Stimulated activated effector memory CD8-positive, alpha-beta T cell treated with anti-CD3 and anti-CD28 coated beads, Interleukin-12 subunit alpha, Interleukin-12 subunit beta, amount 100 ng/mL, for 72 hours (primary cell): Measurements from ENCODE around the gene NPW.
"Not testable (repeated sequence)": the region's sequence is repeated elsewhere in the genome, so short reads cannot be mapped to it uniquely, and the experiment has no call there.

Experiments used
- ATAC-seq: fragments of 150-1000 bp; cut with Tn5 transposase; 2 replicates; pipeline ENCODE4 v1.10.0; 2021
- DNase-seq, 2 donors: peaks; one replicate each; pipeline ENCODE4 v3.0.0; 2021 to 2022; ENCODE audit warnings: low spot score in 2 of 2
- H3K27ac Mint-ChIP-seq: one replicate; pipeline ENCODE4 v1.8.0; 2022; ENCODE audit warnings: mild to moderate bottlenecking, mixed read lengths
- H3K36me3 Mint-ChIP-seq: one replicate; pipeline ENCODE4 v1.8.0; 2022; ENCODE audit warnings: mild to moderate bottlenecking, mixed read lengths
- H3K4me1 Mint-ChIP-seq: one replicate; pipeline ENCODE4 v1.8.0; 2022; ENCODE audit warnings: mixed read lengths
- H3K4me3 Mint-ChIP-seq: one replicate; pipeline ENCODE4 v1.8.0; 2022; ENCODE audit warnings: mild to moderate bottlenecking, mixed read lengths
- H3K9me3 Mint-ChIP-seq: one replicate; pipeline ENCODE4 v1.8.0; 2022; ENCODE audit warnings: mixed read lengths

Gene NPW

DNA sequence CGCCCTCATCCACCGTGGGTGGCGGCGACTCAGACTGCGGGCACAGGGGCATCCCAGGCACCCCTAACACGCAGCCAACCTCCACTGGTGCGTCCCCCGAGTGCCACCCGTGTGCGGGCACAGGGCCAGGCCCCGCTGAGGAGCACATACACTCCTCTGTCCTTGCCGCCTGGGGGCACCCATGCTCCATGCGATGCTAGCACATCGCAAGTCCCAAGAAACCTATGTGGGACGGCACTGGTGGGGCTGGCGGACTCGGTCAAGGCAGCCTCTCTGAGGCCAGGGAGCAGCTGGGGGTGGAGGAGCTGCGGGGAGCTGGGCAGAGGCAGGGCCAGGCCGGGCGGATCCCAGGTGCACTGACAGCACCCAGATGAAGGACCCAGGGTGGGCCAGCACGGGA, 13.9 kb upstream of the NPW start:
- H3K27ac Mint-ChIP-seq = peak overlapping the region; percentile 93
- ATAC-seq (no peak), DNase-seq (no peak)
- H3K4me1 Mint-ChIP-seq = peaks cover 50% of the 10 kb centered on the region
- H3K4me3 Mint-ChIP-seq = peak overlapping the region; percentile 87
- peaks cover 61% of the 10 kb centered on the region for H3K36me3 Mint-ChIP-seq
- no peaks in the 10 kb centered on the region for H3K9me3 Mint-ChIP-seq

DNA sequence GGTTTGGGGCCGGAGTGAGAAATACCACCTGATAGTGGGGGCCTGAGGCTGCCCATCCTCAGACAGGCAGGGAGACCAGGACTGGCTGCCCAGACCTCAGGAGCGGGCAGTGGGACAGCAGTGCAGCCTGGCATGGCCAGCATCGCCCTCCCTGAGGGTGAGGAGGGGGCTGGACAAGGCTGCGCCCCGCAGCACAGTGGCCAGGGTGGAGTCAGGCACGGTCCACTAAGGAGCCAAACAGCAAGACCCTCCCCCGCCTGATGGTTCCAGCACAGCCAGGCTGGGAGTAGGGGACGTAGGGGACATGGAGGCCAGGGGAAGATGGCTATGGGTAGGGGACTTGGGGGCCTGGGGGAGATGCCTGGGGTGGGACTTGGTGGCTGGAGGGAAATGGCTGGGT, 13.3 kb upstream of the NPW start:
- Mint-ChIP-seq H3K4me1 (peaks cover 50% of the 10 kb centered on the region), H3K9me3 (no peaks in the 10 kb centered on the region), H3K27ac (peak overlapping the region; percentile 93), H3K36me3 (peaks cover 54% of the 10 kb centered on the region), H3K4me3 (peak overlapping the region; percentile 87)
- DNase-seq (no peak), ATAC-seq (no peak)

DNA sequence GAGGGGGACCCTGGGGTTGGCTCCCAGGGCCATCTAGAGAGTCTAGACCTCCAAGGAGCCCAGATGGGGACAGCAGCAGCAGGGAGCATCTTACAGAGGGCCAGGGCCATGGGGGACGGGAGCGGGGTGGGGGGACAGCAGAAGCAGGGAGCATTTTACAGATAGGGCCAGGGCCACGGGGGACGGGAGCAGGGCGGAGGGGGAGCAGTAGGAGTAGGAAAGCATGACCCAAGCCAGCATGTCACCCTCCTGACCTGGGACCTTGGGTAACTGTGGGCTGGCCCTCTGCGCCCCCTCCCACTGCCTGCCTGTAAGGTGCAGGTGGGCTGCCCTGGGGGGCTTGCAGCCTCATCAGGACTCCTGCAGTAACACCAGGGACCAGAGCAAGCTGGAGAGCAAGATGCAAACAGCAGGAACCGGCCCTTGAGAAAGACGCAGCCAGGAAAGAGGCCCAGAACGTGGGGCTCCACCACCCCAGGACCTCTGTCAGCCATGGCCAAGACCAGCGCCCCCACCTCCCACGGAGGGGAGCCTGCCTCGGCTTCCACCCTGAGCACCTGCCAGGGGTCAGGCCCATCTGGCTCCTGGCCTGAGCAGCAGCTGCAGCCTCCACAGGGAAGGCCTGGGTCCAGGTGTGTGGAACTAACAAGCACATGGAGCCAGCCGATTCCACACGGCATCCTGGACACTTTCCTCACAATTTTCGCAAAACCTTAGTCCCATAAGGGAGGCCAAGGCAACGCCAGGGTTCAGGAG, 12.3 kb upstream of the NPW start:
- Mint-ChIP-seq H3K9me3 (no peaks in the 10 kb centered on the region), H3K4me3 (peak overlapping the region; percentile 87), H3K36me3 (peaks cover 48% of the 10 kb centered on the region), H3K4me1 (peaks cover 50% of the 10 kb centered on the region), H3K27ac (peak overlapping the region; percentile 93)
- DNase-seq = no peak
- ATAC-seq = no peak

DNA sequence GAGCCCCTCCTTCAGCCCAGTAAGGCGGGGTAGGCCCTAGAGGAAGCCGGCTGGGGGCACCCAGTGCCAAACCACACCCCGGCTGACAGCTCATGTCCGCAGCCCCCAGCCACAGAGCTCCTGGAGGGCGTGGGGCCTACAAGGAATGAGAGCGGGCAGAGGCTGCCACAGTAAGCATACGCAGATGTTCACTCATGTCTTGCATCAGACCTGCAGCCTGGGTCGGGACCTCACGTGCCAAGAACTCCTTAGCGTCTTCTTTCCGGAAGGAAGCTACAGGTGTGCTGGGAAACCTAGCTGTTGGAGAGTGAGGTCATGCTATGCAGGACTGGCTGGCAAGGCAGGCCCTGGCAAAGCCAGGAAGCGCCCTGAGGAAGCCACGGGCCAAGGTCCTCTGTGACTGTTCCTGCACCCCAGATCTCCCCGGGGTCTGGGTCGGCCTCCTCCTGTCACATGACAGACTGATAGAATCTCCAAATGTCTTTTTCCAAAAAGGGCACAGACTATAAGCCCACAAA, 11.5 kb upstream of the NPW start:
- ATAC-seq (no peak), DNase-seq (no peak)
- Mint-ChIP-seq H3K4me3 (peak overlapping the region; percentile 87), H3K27ac (peak overlapping the region; percentile 93), H3K36me3 (peaks cover 39% of the 10 kb centered on the region), H3K9me3 (no peaks in the 10 kb centered on the region), H3K4me1 (peaks cover 50% of the 10 kb centered on the region)

DNA sequence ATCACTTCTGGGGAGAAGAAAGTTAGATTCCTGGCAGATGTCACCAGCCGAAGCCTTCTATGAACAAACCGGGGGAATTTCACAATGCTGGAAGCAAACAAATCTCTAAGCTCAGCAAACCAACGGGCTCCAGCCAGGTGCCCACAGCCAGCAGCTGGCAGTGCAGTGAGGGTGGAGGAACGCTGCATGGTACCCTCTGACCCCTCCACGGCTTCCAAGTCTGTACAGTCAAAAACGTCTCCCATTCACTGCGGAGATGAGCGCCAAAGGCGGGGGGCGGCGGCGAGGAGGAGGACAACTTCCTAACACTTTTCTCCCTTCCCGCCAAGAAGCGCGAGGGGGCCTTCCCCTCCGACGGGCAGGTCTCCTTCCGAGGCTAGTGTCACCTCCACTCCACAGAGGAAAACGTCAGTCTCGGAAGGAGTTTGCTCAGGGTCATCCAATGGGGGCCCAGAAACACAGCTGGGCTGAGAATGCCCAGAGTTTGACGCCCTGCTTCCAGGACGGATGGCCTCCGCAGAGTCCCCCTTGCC, 10.9 kb upstream of the NPW start:
- Mint-ChIP-seq H3K4me1 (peaks cover 50% of the 10 kb centered on the region), H3K27ac (peak overlapping the region; percentile 93)
- no peak for DNase-seq

DNA sequence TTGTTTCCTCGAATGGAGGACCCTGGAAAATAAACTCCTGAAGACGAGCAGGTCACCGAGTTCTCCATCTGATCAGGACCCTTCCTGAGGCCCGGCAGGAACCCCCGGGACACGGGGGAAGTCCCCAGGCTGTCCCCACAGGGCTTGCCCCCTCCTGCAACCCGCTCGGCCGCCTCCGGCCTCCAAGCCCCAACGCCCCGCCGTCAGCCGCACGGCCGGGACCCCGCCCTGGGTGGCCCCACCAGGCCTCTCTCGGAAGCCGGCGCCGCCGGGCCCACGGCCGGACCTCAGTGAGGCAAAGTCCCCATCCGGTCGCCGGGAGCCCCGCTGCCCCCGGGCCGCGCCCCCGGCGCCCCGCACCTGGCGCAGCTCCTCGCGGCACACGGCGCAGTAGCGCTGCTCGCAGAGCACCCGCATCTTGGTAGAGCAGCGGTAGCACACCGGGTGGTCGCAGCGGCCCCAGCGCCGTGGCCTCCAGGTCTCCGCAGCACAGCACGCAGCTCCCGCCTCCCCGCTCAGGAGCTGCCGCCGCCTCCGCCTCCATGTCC, 10.3 kb upstream of the NPW start:
- H3K36me3 Mint-ChIP-seq = peaks cover 33% of the 10 kb centered on the region
- H3K27ac Mint-ChIP-seq = peak overlapping the region; percentile 93
- no peak for DNase-seq
- peak; percentile 58 for ATAC-seq
- peak overlapping the region; percentile 87 for H3K4me3 Mint-ChIP-seq
- peaks cover 46% of the 10 kb centered on the region for H3K4me1 Mint-ChIP-seq
- no peaks in the 10 kb centered on the region for H3K9me3 Mint-ChIP-seq

More for the DNA sequence above, 10.9 kb upstream of the NPW start:
- Mint-ChIP-seq H3K4me3 (peak overlapping the region; percentile 87), H3K9me3 (no peaks in the 10 kb centered on the region), H3K36me3 (peaks cover 33% of the 10 kb centered on the region)
- ATAC-seq = peak; percentile 3

DNA sequence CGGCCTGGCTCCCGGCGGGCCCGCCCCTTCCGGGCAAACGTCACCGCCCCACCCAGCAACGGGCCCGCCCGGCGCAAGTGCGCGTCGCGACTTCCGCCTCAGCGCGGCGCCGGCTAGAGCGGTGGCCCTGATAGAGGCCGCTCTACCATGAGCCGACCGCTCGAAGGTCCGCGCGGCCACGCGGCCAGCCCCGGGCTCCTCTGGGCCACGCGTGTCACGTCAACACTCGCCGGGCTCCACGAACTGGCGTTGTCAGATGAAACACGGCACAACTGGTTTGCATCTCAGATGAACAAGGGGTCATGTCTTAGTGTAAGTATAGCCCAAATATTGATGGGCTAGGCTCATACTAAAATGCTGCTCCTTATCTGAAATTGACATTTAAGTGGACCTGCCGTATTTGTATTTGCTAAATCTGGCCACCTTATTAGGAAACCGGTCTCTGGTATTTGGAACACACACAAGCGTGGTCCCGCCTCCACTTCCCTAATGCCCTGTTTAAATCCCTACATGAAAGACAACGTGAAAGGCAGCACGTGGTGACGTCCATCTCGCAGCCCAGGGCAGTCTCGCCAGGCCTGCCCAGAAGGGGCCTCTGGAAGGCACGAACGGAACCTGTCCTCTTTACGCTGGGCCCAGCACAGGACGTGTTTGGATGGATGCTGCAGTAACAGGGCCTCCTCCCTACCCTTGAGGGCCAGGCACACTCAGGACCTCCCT, 9.6 kb upstream of the NPW start, which contains the start of gene ZNF598:
TSS of gene ZNF598 (minus strand) at position 31 of the 720 bp plus-strand sequence.
- DNase-seq = peak; percentile 72 to 83
- Mint-ChIP-seq H3K9me3 (no peaks in the 10 kb centered on the region), H3K4me3 (peak within 1 kb of the TSS; percentile 87), H3K36me3 (peaks cover 31% of the 10 kb centered on the region), H3K4me1 (peaks cover 39% of the 10 kb centered on the region), H3K27ac (peak within 1 kb of the TSS; percentile 93)
- ATAC-seq = peak; percentile 97

DNA sequence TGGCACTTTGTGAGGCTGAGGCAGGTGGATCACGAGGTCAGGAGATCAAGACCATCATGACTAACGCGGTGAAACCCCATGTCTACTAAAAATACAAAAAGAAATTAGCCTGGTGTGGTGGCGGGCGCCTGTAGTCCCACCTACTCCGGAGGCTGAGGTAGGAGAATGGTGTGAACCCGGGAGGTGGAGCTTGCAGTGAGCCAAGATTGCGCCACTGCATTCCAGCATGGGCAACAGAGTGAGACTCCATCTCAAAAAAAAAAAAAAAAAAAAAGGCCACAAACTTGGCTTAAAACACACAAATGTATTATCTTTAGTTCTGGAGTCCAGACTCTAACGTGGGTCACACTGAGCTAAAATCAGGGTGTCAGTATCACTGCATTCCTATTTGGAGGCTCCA, 7.9 kb upstream of the NPW start:
- H3K4me3 Mint-ChIP-seq, H3K27ac Mint-ChIP-seq, ATAC-seq, H3K9me3 Mint-ChIP-seq, DNase-seq: not testable (repeated sequence)
- Mint-ChIP-seq H3K4me1 (peaks cover 23% of the 10 kb centered on the region), H3K36me3 (peaks cover 27% of the 10 kb centered on the region)

DNA sequence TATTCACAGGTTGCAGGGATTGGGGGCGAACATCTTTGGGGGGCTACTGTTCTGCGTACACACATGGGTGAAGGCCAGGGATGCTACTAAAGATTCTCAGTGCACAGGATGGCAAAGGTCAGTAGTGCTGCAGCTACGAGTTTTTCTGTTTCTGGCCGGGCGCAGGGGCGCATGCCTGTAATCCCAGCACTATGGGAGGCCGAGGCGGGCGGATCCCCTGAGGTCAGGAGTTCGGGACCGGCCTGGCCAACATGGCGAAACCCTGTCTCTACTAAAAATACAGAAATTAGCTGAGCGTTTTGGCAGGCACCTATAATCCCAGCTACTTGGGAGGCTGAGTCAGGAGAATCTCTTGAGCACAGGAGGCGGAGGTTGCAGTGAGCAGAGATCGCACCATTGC, 6.1 kb upstream of the NPW start:
- no peak overlapping the region for H3K4me3 Mint-ChIP-seq
- DNase-seq (no peak), ATAC-seq (no peak)
- H3K36me3 Mint-ChIP-seq = peaks cover 11% of the 10 kb centered on the region
- peaks cover 5% of the 10 kb centered on the region for H3K4me1 Mint-ChIP-seq
- H3K9me3 Mint-ChIP-seq = no peaks in the 10 kb centered on the region
- H3K27ac Mint-ChIP-seq = no peak overlapping the region

DNA sequence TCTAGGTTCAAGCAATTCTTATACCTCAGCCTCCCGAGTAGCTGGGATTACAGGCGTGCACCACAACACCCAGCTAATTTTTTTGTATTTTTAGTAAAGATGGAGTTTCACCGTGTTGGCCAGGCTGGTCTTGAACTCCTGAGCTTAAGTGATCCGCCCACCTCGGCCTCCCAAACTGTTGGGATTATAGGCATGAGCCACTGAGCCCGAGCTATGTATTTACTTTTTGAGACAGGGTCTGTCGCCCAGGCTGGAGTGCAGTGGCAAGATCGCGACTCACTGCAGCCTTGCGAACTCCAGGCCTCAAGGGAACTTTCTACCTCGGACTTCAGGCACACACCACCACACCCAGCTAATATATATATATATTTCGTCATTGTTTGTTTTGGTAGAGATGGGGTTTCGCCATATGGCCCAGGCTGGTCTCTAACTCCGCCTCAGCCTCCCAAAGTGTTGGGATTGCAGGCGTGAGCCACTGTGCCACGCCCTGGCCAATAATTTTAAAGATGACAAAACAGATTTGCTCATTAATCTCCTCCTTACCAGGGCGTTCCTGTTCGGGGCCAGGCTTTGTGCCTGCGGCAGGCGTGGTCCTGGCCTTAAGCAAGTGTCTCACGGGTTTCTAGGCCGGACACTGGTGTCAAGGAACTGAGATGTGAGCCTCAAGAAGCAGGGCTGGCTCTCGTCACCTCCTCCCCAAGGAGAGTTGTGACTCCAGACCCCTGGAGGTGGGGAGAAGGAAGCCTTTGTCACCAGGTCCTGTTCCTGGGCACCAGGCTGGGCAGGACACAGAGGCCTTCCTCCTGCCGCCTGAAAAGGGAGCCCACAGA, 4.3 kb upstream of the NPW start:
- no peak overlapping the region for H3K27ac Mint-ChIP-seq
- H3K4me1 Mint-ChIP-seq = no peaks in the 10 kb centered on the region
- no peak for DNase-seq
- peaks cover 1% of the 10 kb centered on the region for H3K36me3 Mint-ChIP-seq
- H3K9me3 Mint-ChIP-seq = no peaks in the 10 kb centered on the region
- no peak overlapping the region for H3K4me3 Mint-ChIP-seq
- ATAC-seq = no peak

DNA sequence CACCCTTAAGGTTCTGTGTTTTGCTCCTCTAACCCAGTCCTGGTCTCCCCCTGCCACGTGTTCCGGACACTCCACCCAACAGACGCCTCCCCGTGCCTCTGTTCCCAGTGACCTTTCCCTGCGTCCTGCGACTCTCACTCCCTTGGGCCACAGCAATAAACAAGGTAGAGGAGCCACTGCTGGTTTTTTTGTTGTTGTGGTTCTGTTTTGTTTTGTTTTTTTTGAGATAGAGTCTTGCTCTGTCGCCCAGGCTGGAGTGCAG, 3.7 kb upstream of the NPW start:
- ATAC-seq (no peak), DNase-seq (no peak)
- no peak overlapping the region for H3K27ac Mint-ChIP-seq
- H3K4me3 Mint-ChIP-seq = no peak overlapping the region
- H3K9me3 Mint-ChIP-seq = no peaks in the 10 kb centered on the region
- peaks cover 5% of the 10 kb centered on the region for H3K4me1 Mint-ChIP-seq
- H3K36me3 Mint-ChIP-seq = no peaks in the 10 kb centered on the region

DNA sequence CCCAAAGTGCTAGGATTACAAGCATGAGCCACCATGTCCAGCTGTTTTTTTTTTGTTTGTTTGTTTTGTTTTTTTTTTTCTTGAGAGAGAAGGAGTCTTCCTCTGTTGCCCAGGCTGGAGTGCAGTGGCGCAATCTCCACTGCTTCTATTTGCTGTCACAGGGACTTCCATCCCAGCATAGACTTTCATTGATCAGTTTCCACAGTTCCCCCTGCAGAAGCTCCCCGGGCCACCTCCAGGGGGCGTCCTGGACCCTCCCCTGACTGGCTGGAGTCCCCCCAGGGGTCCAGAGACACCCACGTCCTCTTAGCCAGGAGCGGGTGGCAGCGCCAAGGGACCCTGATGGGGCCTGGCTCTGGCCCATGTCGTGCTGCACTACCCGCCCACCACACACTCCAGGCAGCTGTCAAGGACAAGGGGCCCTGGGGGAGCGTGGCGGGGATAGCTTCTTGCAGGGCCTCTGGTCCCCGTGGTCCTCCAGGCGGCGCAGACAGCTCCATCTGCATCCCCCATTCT, 3.1 kb upstream of the NPW start:
- H3K36me3 Mint-ChIP-seq = no peaks in the 10 kb centered on the region
- peak in 1 of 2 donors; percentile 74 for DNase-seq
- no peak overlapping the region for H3K4me3 Mint-ChIP-seq
- H3K27ac Mint-ChIP-seq = no peak overlapping the region
- peak; percentile 39 for ATAC-seq
- H3K9me3 Mint-ChIP-seq = no peaks in the 10 kb centered on the region
- H3K4me1 Mint-ChIP-seq = peaks cover 6% of the 10 kb centered on the region

DNA sequence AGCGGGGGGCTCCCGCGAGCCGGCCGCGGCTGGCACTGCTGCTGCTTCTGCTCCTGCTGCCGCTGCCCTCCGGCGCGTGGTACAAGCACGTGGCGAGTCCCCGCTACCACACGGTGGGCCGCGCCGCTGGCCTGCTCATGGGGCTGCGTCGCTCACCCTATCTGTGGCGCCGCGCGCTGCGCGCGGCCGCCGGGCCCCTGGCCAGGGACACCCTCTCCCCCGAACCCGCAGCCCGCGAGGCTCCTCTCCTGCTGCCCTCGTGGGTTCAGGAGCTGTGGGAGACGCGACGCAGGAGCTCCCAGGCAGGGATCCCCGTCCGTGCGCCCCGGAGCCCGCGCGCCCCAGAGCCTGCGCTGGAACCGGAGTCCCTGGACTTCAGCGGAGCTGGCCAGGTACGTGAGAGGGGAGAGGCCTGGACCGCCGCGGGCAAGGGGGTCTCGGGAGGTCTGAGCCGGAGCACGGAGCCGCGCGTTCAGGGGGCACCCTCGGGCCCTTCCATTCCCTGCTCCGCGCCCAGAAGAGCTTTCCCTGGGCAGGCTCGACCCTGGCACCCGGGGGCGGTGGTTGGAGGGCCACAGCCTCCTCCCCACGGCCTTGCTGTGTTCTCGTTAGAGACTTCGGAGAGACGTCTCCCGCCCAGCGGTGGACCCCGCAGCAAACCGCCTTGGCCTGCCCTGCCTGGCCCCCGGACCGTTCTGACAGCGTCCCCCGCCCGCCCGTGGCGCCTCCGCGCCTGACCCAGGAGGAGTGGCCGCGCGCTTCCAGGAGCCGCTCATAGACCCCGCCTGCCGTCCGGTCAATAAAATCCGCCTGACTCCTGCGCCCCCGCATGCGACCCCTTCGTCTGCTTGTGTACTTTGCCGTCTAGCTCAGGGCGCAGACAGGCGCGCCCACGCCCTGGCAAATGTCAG, 591 bp downstream of the NPW start:
- DNase-seq (no peak), ATAC-seq (no peak)
- Mint-ChIP-seq H3K9me3 (no peaks in the 10 kb centered on the region), H3K4me3 (peak overlapping the region; percentile 33), H3K4me1 (peaks cover 19% of the 10 kb centered on the region), H3K27ac (no peak overlapping the region), H3K36me3 (no peaks in the 10 kb centered on the region)

DNA sequence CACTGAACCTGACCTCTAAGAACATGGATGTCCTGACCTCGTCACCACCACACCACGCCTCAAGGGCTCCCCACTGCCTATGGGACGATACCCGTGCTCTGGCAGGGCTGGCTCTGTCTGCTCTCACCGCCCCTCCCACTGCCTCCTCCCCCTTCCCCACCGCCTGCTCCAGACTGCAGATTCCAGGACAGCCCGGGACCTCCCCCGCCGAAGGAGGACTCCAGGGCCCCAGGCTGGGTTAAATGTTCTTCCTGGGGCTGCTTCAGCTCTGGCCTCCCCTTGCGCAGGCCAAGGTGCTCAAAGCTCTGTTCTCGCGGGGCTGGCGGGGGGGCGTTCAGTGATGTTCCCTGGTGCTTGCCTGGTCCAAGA, 3.1 kb downstream of the NPW start:
- H3K27ac Mint-ChIP-seq = peak overlapping the region; percentile 87
- peaks cover 30% of the 10 kb centered on the region for H3K4me1 Mint-ChIP-seq
- peak in 1 of 2 donors; percentile 68 for DNase-seq
- ATAC-seq = peak; percentile 51
- no peaks in the 10 kb centered on the region for H3K36me3 Mint-ChIP-seq
- H3K4me3 Mint-ChIP-seq = peak overlapping the region; percentile 74
- no peaks in the 10 kb centered on the region for H3K9me3 Mint-ChIP-seq
